GM12878 (cell line): ENCODE results near the gene FAM161B. TPM values are rescaled to one million over a fixed set of nuclear protein-coding genes. Genes with fewer than 3 reads are reported as not detected.

Source experiments
- ATAC-seq: fragments of 200-7000 bp; cut with Tn5 transposase; 3 replicates; pipeline ENCODE4 v1.9.1; 2020; ENCODE audit warnings: mild to moderate bottlenecking, moderate library complexity
- BruUV-seq: library from RNA; stranded (reverse); fragments of 400-500 nt; replicated peaks from 2 replicates; lab custom pipeline; 2021; lab: Mats Ljungman, UMichigan
- CTCF ChIA-PET: fragments of 300-600 bp; sonication (Branson Sonifier 250); formaldehyde crosslinking; extraction: SDS; loops from one replicate; lab custom pipeline; 2021; ENCODE audit warnings: inconsistent platforms; lab: Yijun Ruan, JAX
- POLR2A ChIA-PET: fragments of 350-600 bp; formaldehyde crosslinking; extraction: SDS; loops from one replicate; lab custom pipeline; 2021; ENCODE audit warnings: inconsistent platforms; lab: Charles Lee
- RAD21 ChIA-PET: fragments of 300-600 bp; sonication (Branson Sonifier 250); formaldehyde crosslinking; loops from one replicate; lab custom pipeline; 2023; ENCODE audit warnings: antibody characterized with exemption; ENCODE audit not compliant: unreplicated experiment; lab: Charles Lee
- SMC1A ChIA-PET: fragments of 300-600 bp; sonication (Branson Sonifier 250); formaldehyde crosslinking; loops from one replicate; lab custom pipeline; 2023; ENCODE audit not compliant: unreplicated experiment, uncharacterized antibody; lab: Charles Lee
- DNase-seq: peaks from one replicate; pipeline ENCODE4 v3.0.0-alpha.2; 2011; ENCODE audit warnings: low read depth, low spot score
- FAIRE-seq: peaks from 3 replicates; lab custom pipeline; 2011; peaks lifted over from hg19 to GRCh38; lab: Jason Lieb, UNC
- H2AFZ ChIP-seq: 2 replicates; pipeline ENCODE4 v1.6.0; 2011; ENCODE audit warnings: low read depth, low read length, control low read depth; ENCODE audit not compliant: control insufficient read depth
- H3K27ac ChIP-seq: 2 replicates; pipeline ENCODE4 v1.5.1; 2011; ENCODE audit warnings: control low read depth; ENCODE audit not compliant: control insufficient read depth, insufficient read depth
- H3K27me3 ChIP-seq, 2 experiments: replicated peaks in 1 of 2; 2 replicates each; pipeline versions ENCODE4 v1.6.0 to v1.6.1; 2011; ENCODE audit warnings: low read length in 1 of 2; ENCODE audit not compliant: control insufficient read depth in 2 of 2, insufficient read depth in 2 of 2
- H3K36me3 ChIP-seq, 2 experiments: 2 replicates each; pipeline ENCODE4 v1.5.1; 2011; ENCODE audit warnings: low read length in 1 of 2; ENCODE audit not compliant: control insufficient read depth in 2 of 2, insufficient read depth in 2 of 2
- H3K4me1 ChIP-seq: 2 replicates; pipeline ENCODE4 v1.6.1; 2011; ENCODE audit warnings: mild to moderate bottlenecking, low read length, moderate library complexity, mixed read lengths; ENCODE audit not compliant: control insufficient read depth, insufficient read depth
- H3K4me2 ChIP-seq: 2 replicates; pipeline ENCODE4 v1.6.0; 2011; ENCODE audit warnings: control low read depth; ENCODE audit not compliant: control insufficient read depth, insufficient read depth
- H3K4me3 ChIP-seq: fragments of 200-600 bp; sonication (generic); 2 replicates; pipeline ENCODE4 v1.5.1; 2016
- H3K79me2 ChIP-seq: 2 replicates; pipeline ENCODE4 v1.6.0; 2011; ENCODE audit warnings: low read length; ENCODE audit not compliant: control insufficient read depth, insufficient read depth
- H3K9ac ChIP-seq: 2 replicates; pipeline ENCODE4 v1.8.0; 2011; ENCODE audit warnings: low read length, control low read depth, mixed read lengths; ENCODE audit not compliant: control insufficient read depth, insufficient read depth
- H3K9me3 ChIP-seq: replicated peaks from 3 replicates; pipeline ENCODE4 v1.5.1; 2011; ENCODE audit warnings: mild to moderate bottlenecking, low read length; ENCODE audit not compliant: control insufficient read depth, insufficient read depth
- H4K20me1 ChIP-seq: 2 replicates; pipeline ENCODE4 v1.6.0; 2011; ENCODE audit not compliant: control insufficient read depth, insufficient read depth
- USF2 ChIP-seq: IDR thresholded peaks from 2 replicates; pipeline ENCODE4 v1.6.1; 2011; ENCODE audit warnings: low read depth, low read length, improper control_type of control experiment, borderline replicate concordance
- ZBTB4 ChIP-seq: fragments of 450-650 bp; formaldehyde crosslinking; IDR thresholded peaks from 2 replicates; pipeline ENCODE4 v1.4.0; 2022; ENCODE audit warnings: mild to moderate bottlenecking, moderate library complexity
- WGBS: methylation state at CpG from one replicate; pipeline ENCODE4 v1.1.6; 2016; ENCODE audit warnings: low lambda C conversion rate; ENCODE audit not compliant: insufficient replicate concordance, insufficient coverage; ENCODE audit errors: missing lambda C conversion rate; 5-methylcytosine and 5-hydroxymethylcytosine counted together
- in situ Hi-C: fragments of 300-500 bp; cut with MboI; formaldehyde crosslinking; loops from 9 replicates; pipeline ENCODE4 v1.14.3; 2018; ENCODE audit warnings: mixed read lengths
- intact Hi-C: fragments of 100-400 bp; cut with micrococcal nuclease; formaldehyde crosslinking; loops from one replicate; pipeline ENCODE4 v1.14.2; 2022; ENCODE audit not compliant: unreplicated experiment
- polyA plus RNA-seq, 11 experiments: library from polyadenylated mRNA; depleted of rRNA in 4 of 11; unstranded in 6 of 11; stranded (reverse) in 5 of 11; fragments of >200 nt; fragmentation: Nextera tagmentation in 4 of 11; fragmentation: Illumina TruSeq in 1 of 11; extraction: Ambion mirVana in 4 of 11; extraction: Trizol in 1 of 11; gene quantifications; 1 replicate in 1 of 11; 2 replicates in 10 of 11; pipeline versions ENCODE4 v1.2.1 to v1.2.3, GENCODE V29; 2011 to 2016; ENCODE audit warnings: inconsistent platforms in 2 of 11, missing spikeins in 2 of 11, low read depth in 1 of 11
- total RNA-seq, 4 experiments: library from RNA; depleted of rRNA in 3 of 4; stranded (reverse); fragments of >200 nt in 3 of 4; fragmentation: Illumina TruSeq in 1 of 4; extraction: Trizol in 1 of 4; gene quantifications; 2 replicates each; pipeline versions ENCODE4 v1.2.1 to v1.2.3, GENCODE V29; 2013 to 2021

Gene FAM161B
- total and polyA plus RNA-seq, 10 of the 15 experiments (the other 5 are each of a cell fraction or from before 2014, with no cell fraction given) = 0.33 to 1.2 (median 0.86) TPM

GRCh38 chr14:73997944-73998447, 48.1 kb upstream of the FAM161B start (continued):
- TF ChIP-seq ZBTB4 = no peak

DNA sequence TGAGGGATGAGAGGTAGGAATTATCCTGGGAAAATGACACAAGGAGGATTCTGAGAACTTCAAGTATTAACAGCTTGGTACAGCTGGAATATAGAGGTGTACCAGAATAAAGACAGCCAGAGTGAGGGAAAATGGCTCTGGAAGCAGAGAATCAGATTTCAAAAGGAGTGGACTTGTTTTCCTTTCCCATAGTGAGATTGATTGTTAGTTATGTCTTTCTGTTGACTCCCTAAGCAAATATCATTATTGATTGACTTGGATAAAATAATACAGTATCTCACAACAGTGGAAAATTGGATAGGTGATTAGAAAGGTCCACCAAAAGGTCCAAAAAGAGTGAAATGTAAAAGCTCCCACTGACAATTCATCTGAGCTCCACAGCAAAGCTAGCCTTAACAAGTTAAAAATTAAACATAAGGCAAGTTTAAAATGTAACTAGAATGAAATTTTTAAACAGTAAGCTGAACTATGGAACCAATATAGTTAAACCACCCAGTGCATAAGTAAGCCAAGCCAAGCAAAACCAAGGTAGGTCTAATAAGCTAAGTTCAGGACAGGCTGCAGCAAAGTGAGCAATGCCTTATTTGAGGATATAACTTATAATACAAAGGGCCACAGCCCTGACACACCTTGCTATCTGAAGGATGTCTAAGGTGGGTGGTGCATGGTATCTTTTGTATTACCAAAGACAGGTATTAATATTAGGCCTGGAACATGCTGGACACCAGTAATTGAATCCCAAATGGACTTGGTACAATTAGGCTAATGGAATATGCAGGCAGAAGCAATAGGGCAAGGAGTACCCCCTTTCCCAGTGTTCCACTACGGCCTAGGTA, 47.4 kb upstream of the FAM161B start:
- Histone ChIP-seq H3K4me1 (no peaks in the 10 kb centered on the region), H3K27me3 (no peaks in the 10 kb centered on the region), H3K9me3 (no peaks in the 10 kb centered on the region), H3K4me2 (no peak overlapping the region), H3K27ac (no peak overlapping the region), H2AFZ (no peak overlapping the region), H3K36me3 (peaks cover 0 to 3% of the 10 kb centered on the region in 2 experiments; a peak in 2 of 4 replicates), H3K4me3 (no peak overlapping the region), H4K20me1 (no peaks in the 10 kb centered on the region), H3K79me2 (no peaks in the 10 kb centered on the region), H3K9ac (no peak overlapping the region)
- no TSS peak for BruUV-seq
- intact Hi-C loops (no loop called here), in situ Hi-C loops (no loop called here)
- no peak for TF ChIP-seq USF2
- ATAC-seq = no peak
- CTCF ChIA-PET = no interaction called here
- FAIRE-seq = no peak
- RAD21 ChIA-PET = no interaction called here
- DNase-seq = no peak
- 94% methylated on average over 1 of the region's 1 CpG for WGBS
- SMC1A ChIA-PET = interaction anchor here (0.7 kb wide), 1 partner anchor 42 kb away, joined by 3 read pairs; no protein-coding TSS in a partner anchor
- POLR2A ChIA-PET = no interaction called here
